ENCODE measurements around the gene RAB1B. TPM values are rescaled to one million over a fixed set of nuclear protein-coding genes. Genes with fewer than 3 reads are reported as not detected.
A peak's percentile ranks its signal among the peaks of the same experiment; 100 is the strongest.
"Not testable (repeated sequence)": the region's sequence is repeated elsewhere in the genome, so short reads cannot be mapped to it uniquely, and the experiment has no call there.

The RAB1B gene
- total RNA-seq, 6 donors from 2014 or later = 34.6 to 173 (median 122) TPM

DNA sequence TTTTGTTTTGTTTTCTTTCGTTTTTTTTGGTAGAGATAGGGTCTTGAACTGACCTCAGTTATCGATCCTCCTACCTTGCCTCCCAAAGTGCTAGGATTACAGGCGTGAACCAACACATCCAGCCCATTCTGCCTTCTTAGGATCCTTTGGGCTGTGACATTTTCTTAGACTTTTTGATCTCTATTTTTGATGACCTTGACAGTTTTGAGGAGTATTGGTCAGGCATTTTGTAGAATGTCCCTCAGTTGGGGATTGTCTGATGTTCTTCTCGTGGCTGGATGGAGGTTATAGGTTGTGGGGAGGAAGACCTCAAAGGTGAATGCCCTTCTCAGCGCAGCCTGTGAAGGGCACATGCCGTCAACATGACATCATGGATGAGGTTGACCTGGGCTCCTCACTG lies 19.5 kb upstream of the RAB1B start:
- 90 to 91% methylated on average over 6 of the region's 6 CpGs for WGBS, 2 donors
- no peaks in the 10 kb centered on the region for H3K9me3 ChIP-seq
- no peaks in the 10 kb centered on the region for H3K27me3 ChIP-seq
- H3K4me3 ChIP-seq = no peak overlapping the region
- TF ChIP-seq EP300 (IDR thresholded peaks at IDR 0.05) = no peak
- no peak for TF ChIP-seq POLR2A (IDR thresholded peaks at IDR 0.05)
- TF ChIP-seq POLR2AphosphoS5 (IDR thresholded peaks at IDR 0.05) = no peak
- TF ChIP-seq, protein P1, sequence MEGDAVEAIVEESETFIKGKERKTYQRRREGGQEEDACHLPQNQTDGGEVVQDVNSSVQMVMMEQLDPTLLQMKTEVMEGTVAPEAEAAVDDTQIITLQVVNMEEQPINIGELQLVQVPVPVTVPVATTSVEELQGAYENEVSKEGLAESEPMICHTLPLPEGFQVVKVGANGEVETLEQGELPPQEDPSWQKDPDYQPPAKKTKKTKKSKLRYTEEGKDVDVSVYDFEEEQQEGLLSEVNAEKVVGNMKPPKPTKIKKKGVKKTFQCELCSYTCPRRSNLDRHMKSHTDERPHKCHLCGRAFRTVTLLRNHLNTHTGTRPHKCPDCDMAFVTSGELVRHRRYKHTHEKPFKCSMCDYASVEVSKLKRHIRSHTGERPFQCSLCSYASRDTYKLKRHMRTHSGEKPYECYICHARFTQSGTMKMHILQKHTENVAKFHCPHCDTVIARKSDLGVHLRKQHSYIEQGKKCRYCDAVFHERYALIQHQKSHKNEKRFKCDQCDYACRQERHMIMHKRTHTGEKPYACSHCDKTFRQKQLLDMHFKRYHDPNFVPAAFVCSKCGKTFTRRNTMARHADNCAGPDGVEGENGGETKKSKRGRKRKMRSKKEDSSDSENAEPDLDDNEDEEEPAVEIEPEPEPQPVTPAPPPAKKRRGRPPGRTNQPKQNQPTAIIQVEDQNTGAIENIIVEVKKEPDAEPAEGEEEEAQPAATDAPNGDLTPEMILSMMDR (IDR thresholded peaks at IDR 0.05) = no peak
- H3K27ac ChIP-seq = no peak overlapping the region
- no peak for DNase-seq
- peaks cover 0 to 25% (median 12%) of the 10 kb centered on the region in 4 donors for H3K36me3 ChIP-seq
- ATAC-seq (ENCODE audit: low FRiP score in 2 of 2) = no peak
- no peaks in the 10 kb centered on the region for H3K4me1 ChIP-seq

GRCh38 chr11:66251809-66252208 lies 16.6 kb upstream of the RAB1B start:
- H3K9me3 ChIP-seq = no peaks in the 10 kb centered on the region
- 72 to 82% methylated on average over 7 of the region's 7 CpGs for WGBS, 2 donors
- DNase-seq (no peak), ATAC-seq (ENCODE audit: low FRiP score in 2 of 2) (no peak)
- TF ChIP-seq, protein P1 (IDR thresholded peaks at IDR 0.05) = no peak
- TF ChIP-seq POLR2A (IDR thresholded peaks at IDR 0.05) = no peak
- TF ChIP-seq EP300 (IDR thresholded peaks at IDR 0.05) = no peak
- no peak for TF ChIP-seq POLR2AphosphoS5 (IDR thresholded peaks at IDR 0.05)
- H3K4me3 ChIP-seq = no peak overlapping the region
- peaks cover 0 to 11% (median 0%) of the 10 kb centered on the region in 4 donors for H3K36me3 ChIP-seq
- no peak overlapping the region for H3K27ac ChIP-seq
- peaks cover 0 to 4% (median 2%) of the 10 kb centered on the region in 4 donors for H3K4me1 ChIP-seq
- H3K27me3 ChIP-seq = no peaks in the 10 kb centered on the region

GRCh38 chr11:66253081-66253480 lies 15.4 kb upstream of the RAB1B start:
- not testable (repeated sequence) for H3K4me3 ChIP-seq; DNase-seq; ATAC-seq (ENCODE audit: low FRiP score in 2 of 2); H3K27me3 ChIP-seq; H3K9me3 ChIP-seq; H3K27ac ChIP-seq; H3K36me3 ChIP-seq
- H3K4me1 ChIP-seq = peaks cover 0 to 11% (median 8%) of the 10 kb centered on the region in 4 donors
- WGBS, 2 donors = 62 to 69% methylated on average over 6 of the region's 6 CpGs

- Histone ChIP-seq H3K27ac (peak overlapping the region; percentile 68 to 85 (median 70)), H3K4me1 (peaks cover 11 to 20% (median 17%) of the 10 kb centered on the region in 4 donors), H3K4me3 (peak overlapping the region; percentile 80 to 100 (median 93)), H3K9me3 (no peaks in the 10 kb centered on the region), H3K36me3 (peaks cover 0 to 41% (median 19%) of the 10 kb centered on the region in 4 donors), H3K27me3 (no peaks in the 10 kb centered on the region)
- no peak for TF ChIP-seq POLR2A (IDR thresholded peaks at IDR 0.05)
- TF ChIP-seq, protein P1 (IDR thresholded peaks at IDR 0.05) = peak in 1 of 6 experiments; percentile 33
- 11 to 21% methylated on average over 8 to 9 of the region's 28 CpGs for WGBS, 2 donors
- DNase-seq (no peak), ATAC-seq (ENCODE audit: low FRiP score in 2 of 2) (no peak)
Measured at GRCh38 chr11:66258473-66258893, 10.0 kb upstream of the RAB1B start.

DNA sequence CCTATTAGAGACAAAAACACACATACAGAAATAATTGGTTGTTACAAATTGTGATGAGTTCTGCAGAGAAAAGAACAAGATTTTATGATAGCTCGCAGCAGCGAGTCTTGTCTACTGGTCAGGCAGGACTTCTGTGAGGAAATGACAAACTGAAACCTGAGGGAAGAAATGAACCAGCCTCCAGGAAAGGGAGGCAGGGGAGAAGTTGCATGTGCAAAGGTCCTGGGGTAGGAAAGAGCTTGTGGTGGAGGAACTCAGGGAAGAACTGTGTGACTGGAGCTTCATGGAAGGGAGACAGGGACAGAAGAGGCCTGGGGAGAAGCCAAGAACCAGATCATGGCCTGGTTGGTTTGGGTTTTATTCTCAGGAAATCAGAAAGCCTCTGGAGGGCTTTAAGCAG lies 9.2 kb upstream of the RAB1B start:
- Histone ChIP-seq H3K4me3 (peak overlapping the region in 1 of 4 donors; percentile 100), H3K27ac (no peak overlapping the region), H3K4me1 (peaks cover 11 to 20% (median 17%) of the 10 kb centered on the region in 4 donors), H3K9me3 (no peaks in the 10 kb centered on the region), H3K27me3 (no peaks in the 10 kb centered on the region), H3K36me3 (peaks cover 0 to 48% (median 24%) of the 10 kb centered on the region in 4 donors)
- WGBS, 2 donors = 95 to 96% methylated on average over 2 of the region's 2 CpGs
- no peak for TF ChIP-seq EP300 (IDR thresholded peaks at IDR 0.05)
- no peak for TF ChIP-seq POLR2AphosphoS5 (IDR thresholded peaks at IDR 0.05)
- TF ChIP-seq, protein P1 (IDR thresholded peaks at IDR 0.05) = no peak
- TF ChIP-seq POLR2A (IDR thresholded peaks at IDR 0.05) = no peak
- DNase-seq (no peak), ATAC-seq (ENCODE audit: low FRiP score in 2 of 2) (no peak)
